Renal pelvis (tissue), 4 donors: ENCODE data around the gene ATG16L1. TPM values are rescaled to one million over a fixed set of nuclear protein-coding genes. Genes with fewer than 3 reads are reported as not detected.
"Not testable (repeated sequence)": the region's sequence is repeated elsewhere in the genome, so short reads cannot be mapped to it uniquely, and the experiment has no call there.

Source experiments
- DNase-seq: peaks from one replicate; pipeline ENCODE4 v3.0.0-alpha.2; 2013
- polyA plus RNA-seq, 3 donors: library from polyadenylated mRNA; unstranded; fragments of 120-200 nt; gene quantifications; one replicate each; pipeline ENCODE4 v1.2.1, GENCODE V29; 2013; ENCODE audit not compliant: insufficient read length in 3 of 3

Gene ATG16L1
- polyA plus RNA-seq, 3 donors, result 20.6 to 25.1 (median 23.8) TPM

DNA sequence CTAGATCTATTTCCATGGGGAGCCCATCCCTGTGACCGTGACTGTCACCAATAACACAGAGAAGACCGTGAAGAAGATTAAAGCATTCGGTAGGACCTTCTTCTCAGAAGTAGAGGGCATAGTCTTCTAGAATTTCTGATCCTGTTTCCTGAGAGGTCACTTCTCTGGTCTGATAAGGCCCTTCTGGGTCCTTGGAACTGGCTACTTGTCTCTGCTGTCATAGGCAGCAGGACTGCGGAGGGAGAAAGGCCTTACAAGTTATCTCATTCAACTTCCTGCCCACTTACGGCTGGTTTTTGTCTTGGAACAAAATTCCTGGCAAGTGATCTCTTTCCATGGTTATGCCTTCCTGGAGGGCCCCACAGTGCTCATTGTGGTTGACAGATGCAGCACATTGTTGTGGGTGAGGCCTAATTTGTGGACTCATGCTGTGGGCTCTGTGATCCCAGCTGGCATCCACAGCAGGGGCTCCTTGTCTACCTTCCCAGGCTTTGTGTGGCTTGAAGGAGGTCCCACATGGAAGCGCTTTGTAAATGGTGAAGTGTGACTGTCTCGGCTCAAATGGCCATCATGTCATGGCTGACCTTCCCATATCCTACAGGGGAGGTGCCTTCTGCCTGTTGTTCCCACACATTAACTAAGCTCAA, 78.1 kb downstream of the ATG16L1 start:
- no peak for DNase-seq

DNA sequence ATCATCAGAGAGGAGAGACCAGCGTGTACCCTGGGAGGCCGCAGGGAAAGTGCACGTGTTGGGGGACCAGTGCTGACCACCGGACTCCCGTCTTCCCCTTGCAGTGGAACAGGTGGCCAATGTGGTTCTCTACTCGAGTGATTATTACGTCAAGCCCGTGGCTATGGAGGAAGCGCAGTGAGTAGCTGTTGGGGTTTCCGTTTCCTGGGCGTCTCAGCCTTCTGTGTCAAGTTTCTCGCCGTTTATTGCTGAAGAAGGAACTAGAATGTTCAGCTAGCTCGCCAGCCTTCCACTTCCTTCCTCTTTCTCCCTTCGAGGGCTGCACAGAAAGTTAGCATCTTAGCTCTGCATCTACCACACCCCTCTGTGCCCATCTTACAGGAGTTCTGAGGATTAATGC, 80.1 kb downstream of the ATG16L1 start:
- DNase-seq, result no peak

DNA sequence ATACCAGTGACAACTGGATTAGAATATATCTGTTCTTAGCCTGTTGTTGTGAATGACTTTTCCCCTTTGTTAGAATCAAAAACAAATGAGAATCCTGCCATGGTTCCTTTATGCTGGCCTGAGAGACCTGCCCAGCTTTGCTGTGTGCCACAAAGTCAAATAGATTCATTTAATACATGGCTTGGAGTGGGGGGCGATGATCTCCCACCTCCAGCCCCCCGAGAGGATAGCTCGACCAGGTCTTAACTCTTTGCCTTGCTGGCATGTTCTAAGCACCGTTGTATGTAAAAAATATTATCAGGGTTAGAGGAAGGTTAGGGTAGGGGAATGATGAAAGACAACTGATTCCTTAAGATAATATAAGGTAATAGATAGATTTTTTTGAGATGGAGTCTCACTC, 80.7 kb downstream of the ATG16L1 start:
- DNase-seq, result no peak

DNA sequence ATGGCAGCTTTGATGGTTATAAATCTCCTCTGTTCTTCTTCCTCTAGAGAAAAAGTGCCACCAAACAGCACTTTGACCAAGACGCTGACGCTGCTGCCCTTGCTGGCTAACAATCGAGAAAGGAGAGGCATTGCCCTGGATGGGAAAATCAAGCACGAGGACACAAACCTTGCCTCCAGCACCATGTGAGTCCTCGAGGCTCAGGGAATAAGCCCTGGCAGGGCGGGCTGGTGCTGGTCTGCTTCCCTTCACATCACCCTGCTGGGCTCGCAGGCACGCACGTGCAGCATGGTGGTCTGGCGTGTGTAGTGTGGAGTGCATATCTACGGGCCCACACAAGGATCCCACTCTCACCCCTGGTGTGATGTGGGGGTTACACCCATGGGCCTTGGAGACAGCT, 83.4 kb downstream of the ATG16L1 start:
- DNase-seq, result no peak

DNA sequence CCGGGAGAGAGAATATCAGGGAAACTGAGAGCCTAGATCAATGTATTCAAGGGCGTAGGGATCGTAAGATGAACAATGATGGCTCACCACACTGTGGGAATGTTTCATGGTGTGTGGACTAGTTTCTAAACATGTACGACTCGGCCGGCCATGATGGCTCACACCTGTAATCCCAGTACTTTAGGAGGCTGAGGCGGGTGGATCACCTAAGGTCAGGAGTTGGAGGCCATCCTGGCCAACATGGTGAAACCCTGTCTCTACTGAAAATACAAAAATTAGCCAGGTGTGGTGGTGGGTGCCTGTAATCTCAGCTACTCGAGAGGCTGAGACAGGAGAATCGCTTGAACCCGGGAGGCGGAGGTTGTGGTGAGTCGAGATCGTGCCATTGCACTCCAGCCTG, 84.6 kb downstream of the ATG16L1 start:
- DNase-seq, result not testable (repeated sequence)

DNA sequence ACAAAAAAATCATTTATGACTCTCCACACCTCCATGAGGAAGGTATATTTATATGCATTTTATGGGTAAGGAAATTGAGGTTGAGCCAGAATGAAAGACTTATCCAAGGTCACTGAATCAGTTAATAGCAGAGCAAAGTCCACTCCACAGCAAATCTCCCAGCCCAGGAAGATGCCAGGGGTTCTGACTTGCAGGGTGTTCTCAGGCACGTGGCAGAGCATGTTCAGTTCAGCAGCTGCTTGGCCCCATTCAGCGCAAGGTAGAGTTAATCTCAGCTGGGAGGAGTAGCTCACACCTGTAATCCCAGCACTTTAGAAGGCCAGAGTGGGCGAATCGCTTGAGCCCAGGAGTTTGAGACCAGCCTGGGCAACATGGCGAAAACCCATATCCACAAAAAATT, 85.1 kb downstream of the ATG16L1 start:
- DNase-seq, result no peak

DNA sequence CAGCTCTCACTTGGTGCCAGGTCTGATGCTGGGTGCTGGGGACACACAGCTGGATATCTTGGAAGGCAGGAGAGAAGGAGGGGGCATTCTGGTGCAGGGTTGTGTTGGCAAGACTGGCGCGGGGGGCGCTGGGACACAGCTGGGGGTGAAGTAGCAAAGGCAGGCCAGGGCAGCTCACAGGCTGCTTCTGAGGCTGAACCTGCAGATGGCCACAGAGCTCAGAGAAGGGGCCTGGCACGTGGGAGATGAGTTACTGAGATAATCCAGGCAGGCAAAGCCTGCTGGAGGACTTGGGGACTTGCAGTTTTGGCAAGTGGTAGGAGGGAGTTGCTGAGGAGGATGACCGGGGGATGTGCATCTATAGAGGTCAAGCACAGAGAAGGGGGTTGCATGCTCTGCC, 86.6 kb downstream of the ATG16L1 start:
- no peak for DNase-seq

DNA sequence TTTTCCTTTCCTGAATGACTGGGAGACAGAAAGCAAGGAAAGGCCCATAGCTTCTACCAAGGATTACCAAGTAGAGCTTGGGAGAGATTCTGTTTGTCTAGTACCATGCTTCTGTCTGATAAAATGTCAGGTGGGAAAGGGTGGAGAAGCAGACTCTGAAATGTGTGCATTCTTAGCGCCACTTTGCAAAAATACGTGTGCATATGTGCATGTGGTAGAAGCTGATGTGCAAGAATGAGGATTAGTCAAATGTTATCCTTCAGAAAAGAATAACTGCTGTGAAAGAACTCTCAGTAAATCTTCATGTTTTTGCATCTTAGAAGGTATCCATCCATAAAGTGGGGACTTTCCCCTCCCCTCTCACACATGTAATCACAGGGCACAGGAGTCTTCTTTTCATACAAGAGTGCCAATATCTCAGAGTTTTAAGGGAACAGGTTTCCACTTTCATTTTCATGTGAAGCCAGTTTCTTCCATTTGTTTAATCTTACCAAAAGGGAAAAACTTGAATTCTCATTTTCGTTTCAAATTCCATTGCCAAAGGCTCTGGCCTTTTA, 87.4 kb downstream of the ATG16L1 start:
- no peak for DNase-seq

DNA sequence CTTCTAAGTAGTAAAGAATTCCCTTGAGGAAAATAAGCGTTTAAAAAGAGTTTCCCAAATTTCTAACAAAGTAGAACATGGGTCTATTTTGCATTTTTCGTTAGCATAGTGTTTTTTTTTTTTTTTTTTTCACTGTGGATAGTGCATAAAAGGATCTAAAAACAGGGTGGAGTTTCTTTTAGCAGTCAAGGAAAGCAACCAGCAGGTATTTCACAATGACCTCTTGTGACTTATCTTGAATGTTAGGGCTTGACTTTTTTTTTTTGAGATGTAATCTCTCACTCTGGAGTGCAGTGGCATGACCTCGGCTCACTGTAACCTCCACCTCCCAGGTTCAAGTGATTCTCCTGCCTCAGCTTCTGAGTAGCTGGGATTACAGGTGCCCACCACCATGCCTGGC, 88.0 kb downstream of the ATG16L1 start:
- DNase-seq, result no peak

DNA sequence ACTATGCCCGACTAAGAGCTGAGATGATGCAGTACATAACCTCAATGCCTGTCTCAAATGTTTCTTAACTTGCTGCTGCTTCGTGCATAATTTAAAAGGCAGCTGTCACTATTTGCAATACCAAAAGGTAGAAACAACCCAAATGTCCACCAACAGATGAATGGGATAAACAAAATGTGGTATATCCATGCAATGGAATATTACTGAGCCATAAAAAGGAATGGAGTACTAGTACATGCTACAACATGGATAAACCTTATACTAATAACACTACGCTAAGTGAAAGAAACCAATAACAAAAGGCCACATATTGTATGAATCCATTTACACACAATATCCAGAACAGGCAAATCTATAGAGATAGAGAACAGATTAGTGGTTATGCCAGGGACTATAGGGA, 89.8 kb downstream of the ATG16L1 start:
- DNase-seq, result no peak

DNA sequence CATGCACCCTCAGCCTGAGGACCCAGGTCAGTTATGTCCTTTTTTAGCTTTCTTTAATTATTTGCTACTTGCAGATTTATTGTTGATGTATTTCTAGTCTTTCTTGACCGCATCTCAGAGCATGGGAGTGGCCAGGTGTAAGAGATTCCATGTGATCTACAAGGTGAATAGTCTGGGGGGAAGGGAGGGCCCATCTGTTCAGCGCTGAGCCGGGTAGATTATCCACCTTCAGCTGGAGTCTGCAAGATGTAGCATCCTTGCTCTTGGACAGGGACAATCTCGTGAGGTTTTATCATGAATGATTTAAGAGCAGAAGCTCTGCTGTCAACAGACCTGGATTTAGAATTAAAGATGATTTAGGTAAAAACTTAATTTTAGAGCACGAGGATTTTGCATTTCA, 90.8 kb downstream of the ATG16L1 start:
- DNase-seq, result no peak

DNA sequence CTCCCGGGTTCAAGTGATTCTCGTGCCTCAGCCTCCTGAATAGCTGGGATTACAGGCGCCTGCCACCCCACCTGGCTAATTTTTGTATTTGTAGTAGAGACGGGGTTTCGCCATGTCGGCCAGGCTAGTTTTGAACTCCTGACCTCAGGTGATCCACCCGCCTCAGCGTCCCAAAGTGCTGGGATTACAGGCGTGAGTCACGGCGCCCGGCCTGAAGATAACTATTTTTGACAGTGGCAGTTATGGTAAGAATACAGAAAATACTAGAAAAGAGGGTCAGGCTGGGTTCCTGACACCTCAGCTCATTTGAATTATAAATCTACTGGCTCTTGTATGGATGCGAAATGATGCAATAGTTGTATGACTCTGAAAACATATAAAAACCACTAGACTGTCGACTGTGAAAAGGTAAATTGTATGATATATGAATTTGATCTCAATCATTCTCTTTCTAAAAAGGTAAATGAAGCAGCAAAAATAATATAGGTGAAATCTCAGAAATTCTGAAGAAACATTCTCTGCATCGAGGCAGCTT, 91.8 kb downstream of the ATG16L1 start:
- no peak for DNase-seq

Other genes with a start within 250 kb of the ATG16L1 start
- 1 to 10 TPM; 2.7 to 3.9 (median 3.4) TPM for gene NGEF, start 238.4 kb upstream of the ATG16L1 start, polyA plus RNA-seq
- gene NEU2, start 219.0 kb upstream of the ATG16L1 start, polyA plus RNA-seq, result not detected
- 1 to 10 TPM; 6.6 to 7.2 (median 6.7) TPM for gene INPP5D, start 191.3 kb upstream of the ATG16L1 start, polyA plus RNA-seq
- under 1 TPM; 0.07 to 0.18 (median 0.12) TPM for gene SAG, start 56.1 kb downstream of the ATG16L1 start, polyA plus RNA-seq
- 10 to 100 TPM; 23.5 to 37.6 (median 33.5) TPM for gene DGKD, start 102.8 kb downstream of the ATG16L1 start, polyA plus RNA-seq